ENCODE results near the gene NR1I3. TPM values are rescaled to one million over a fixed set of nuclear protein-coding genes. Genes with fewer than 3 reads are reported as not detected.

NR1I3 gene
- polyA plus RNA-seq, 1 of the 3 experiments (the other 2 are of a cell fraction): not detected

DNA sequence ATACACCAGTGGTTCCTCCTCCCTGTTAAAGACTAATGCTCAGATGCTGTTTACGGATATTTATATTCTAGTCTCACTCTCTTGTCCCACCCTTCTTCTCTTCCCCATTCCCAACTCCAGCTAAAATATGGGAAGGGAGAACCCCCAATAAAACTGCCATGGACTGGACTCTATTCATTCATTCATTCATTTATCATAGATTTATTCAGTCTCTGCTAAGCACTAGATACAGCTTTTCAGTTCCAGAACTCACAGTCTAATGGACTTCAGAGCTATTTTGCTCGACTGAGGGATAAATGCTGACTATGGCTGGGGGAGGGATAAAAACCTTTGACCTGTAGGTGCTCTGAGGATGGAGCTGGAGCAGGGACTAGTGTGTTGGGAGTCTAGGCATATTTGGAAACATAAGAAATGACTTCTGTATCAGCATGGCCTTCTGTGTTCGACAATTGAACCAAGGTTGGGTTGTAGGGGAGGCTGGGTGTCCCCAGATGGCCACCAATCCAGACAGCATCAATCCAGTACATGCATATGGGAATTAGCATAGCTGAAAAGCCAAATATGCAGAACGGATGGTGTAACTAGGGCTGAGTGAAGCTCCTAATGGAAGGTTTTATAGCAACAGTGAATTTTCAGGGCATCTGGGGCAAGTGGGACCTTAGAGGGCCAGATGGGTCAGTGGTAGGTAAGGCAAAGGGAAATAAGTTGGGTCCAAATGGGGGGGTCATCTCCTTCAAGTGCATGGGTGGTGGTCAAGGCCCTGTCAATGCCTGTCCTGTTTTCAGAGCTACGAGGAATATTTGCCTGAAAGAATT lies 18.7 kb downstream of the NR1I3 start:
- POLR2A ChIA-PET: interaction anchor here (0.6 to 1.7 kb wide), 2 partner anchors 17 to 31 kb away, joined by 4 to 6 read pairs; partner anchors contain the start of gene NDUFS2
- Histone ChIP-seq H3K36me3 (replicated peaks in 1 of 2; ENCODE audit: control insufficient read depth in 1 of 2, insufficient read depth in 2 of 2, low read length in 1 of 2) (peaks cover 3 to 8% of the 10 kb centered on the region in 2 experiments), H3F3A (replicated peaks; ENCODE audit: insufficient read depth) (no peaks in the 10 kb centered on the region), H3K4me3 (ENCODE audit: low read depth in 2 of 2, low read length in 1 of 2) (no peak overlapping the region), H2AFZ (ENCODE audit: low read depth) (no peak overlapping the region), H3K9ac (no peak overlapping the region), H3K27ac (ENCODE audit: low read depth in 2 of 2, low read length in 1 of 2) (no peak overlapping the region), H3K9me3 (no peaks in the 10 kb centered on the region), H3K9me2 (no peaks in the 10 kb centered on the region), H3K27me3 (ENCODE audit: insufficient read depth) (no peaks in the 10 kb centered on the region), H3K4me1 (ENCODE audit: control insufficient read depth in 1 of 2, insufficient read depth in 2 of 2, low read depth in 1 of 2, low read length in 1 of 2) (no peaks in the 10 kb centered on the region; a peak in 1 of 4 replicates), H3K79me2 (ENCODE audit: insufficient read depth) (no peaks in the 10 kb centered on the region), H3K4me2 (no peak overlapping the region), H4K20me1 (ENCODE audit: insufficient read depth) (no peaks in the 10 kb centered on the region)
- CTCF ChIA-PET: interaction anchor here (0.7 to 6.0 kb wide), 10 partner anchors 7 to 843 kb away, joined by 3 to 40 read pairs (median 4); partner anchors contain the start of genes NDUFS2 and TOMM40L
- no peak for TF ChIP-seq FOSL2 (IDR thresholded peaks at IDR 0.05; ENCODE audit: borderline replicate concordance, low read depth)
- TF ChIP-seq, protein P1, sequence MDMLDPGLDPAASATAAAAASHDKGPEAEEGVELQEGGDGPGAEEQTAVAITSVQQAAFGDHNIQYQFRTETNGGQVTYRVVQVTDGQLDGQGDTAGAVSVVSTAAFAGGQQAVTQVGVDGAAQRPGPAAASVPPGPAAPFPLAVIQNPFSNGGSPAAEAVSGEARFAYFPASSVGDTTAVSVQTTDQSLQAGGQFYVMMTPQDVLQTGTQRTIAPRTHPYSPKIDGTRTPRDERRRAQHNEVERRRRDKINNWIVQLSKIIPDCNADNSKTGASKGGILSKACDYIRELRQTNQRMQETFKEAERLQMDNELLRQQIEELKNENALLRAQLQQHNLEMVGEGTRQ (IDR thresholded peaks at IDR 0.05; ENCODE audit: borderline replicate concordance, low read depth, low read length): no peak
- TF ChIP-seq RCOR1 (IDR thresholded peaks at IDR 0.05; ENCODE audit: low read length): no peak
- no peak for TF ChIP-seq SMC3 (IDR thresholded peaks at IDR 0.05; ENCODE audit: low read depth, low read length)
- no peak for TF ChIP-seq MEF2A (IDR thresholded peaks at IDR 0.05; ENCODE audit: borderline replicate concordance, low read depth)
- no peak for TF ChIP-seq NFIC (IDR thresholded peaks at IDR 0.05; ENCODE audit: borderline replicate concordance)
- TF ChIP-seq GATA2 (CRISPR knock-in tag; IDR thresholded peaks at IDR 0.05): no peak
- TF ChIP-seq POLR2AphosphoS5 (IDR thresholded peaks at IDR 0.05; ENCODE audit: low read depth, low read length): no peak
- no peak for TF ChIP-seq TEAD4 (IDR thresholded peaks at IDR 0.05; ENCODE audit: borderline replicate concordance, insufficient read depth)
- no peak for TF ChIP-seq TAF1 (IDR thresholded peaks at IDR 0.05; ENCODE audit: borderline replicate concordance, low read depth, low read length)
- TF ChIP-seq, protein P2, sequence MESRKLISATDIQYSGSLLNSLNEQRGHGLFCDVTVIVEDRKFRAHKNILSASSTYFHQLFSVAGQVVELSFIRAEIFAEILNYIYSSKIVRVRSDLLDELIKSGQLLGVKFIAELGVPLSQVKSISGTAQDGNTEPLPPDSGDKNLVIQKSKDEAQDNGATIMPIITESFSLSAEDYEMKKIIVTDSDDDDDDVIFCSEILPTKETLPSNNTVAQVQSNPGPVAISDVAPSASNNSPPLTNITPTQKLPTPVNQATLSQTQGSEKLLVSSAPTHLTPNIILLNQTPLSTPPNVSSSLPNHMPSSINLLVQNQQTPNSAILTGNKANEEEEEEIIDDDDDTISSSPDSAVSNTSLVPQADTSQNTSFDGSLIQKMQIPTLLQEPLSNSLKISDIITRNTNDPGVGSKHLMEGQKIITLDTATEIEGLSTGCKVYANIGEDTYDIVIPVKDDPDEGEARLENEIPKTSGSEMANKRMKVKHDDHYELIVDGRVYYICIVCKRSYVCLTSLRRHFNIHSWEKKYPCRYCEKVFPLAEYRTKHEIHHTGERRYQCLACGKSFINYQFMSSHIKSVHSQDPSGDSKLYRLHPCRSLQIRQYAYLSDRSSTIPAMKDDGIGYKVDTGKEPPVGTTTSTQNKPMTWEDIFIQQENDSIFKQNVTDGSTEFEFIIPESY (IDR thresholded peaks at IDR 0.05; ENCODE audit: borderline replicate concordance, low read depth): no peak
- no peak for TF ChIP-seq SIN3A (IDR thresholded peaks at IDR 0.05; ENCODE audit: borderline replicate concordance, low read depth, low read length)
- TF ChIP-seq, protein P3, sequence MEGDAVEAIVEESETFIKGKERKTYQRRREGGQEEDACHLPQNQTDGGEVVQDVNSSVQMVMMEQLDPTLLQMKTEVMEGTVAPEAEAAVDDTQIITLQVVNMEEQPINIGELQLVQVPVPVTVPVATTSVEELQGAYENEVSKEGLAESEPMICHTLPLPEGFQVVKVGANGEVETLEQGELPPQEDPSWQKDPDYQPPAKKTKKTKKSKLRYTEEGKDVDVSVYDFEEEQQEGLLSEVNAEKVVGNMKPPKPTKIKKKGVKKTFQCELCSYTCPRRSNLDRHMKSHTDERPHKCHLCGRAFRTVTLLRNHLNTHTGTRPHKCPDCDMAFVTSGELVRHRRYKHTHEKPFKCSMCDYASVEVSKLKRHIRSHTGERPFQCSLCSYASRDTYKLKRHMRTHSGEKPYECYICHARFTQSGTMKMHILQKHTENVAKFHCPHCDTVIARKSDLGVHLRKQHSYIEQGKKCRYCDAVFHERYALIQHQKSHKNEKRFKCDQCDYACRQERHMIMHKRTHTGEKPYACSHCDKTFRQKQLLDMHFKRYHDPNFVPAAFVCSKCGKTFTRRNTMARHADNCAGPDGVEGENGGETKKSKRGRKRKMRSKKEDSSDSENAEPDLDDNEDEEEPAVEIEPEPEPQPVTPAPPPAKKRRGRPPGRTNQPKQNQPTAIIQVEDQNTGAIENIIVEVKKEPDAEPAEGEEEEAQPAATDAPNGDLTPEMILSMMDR (IDR thresholded peaks at IDR 0.05): no peak
- no peak for TF ChIP-seq EP300 (IDR thresholded peaks at IDR 0.05; ENCODE audit: borderline replicate concordance in 1 of 2, low read depth in 1 of 2, low read length in 1 of 2)
- TF ChIP-seq, protein P4, sequence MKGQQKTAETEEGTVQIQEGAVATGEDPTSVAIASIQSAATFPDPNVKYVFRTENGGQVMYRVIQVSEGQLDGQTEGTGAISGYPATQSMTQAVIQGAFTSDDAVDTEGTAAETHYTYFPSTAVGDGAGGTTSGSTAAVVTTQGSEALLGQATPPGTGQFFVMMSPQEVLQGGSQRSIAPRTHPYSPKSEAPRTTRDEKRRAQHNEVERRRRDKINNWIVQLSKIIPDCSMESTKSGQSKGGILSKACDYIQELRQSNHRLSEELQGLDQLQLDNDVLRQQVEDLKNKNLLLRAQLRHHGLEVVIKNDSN (IDR thresholded peaks at IDR 0.05; ENCODE audit: borderline replicate concordance, low read depth): no peak
- TF ChIP-seq RAD21 (IDR thresholded peaks at IDR 0.05; ENCODE audit: low read length): no peak
- TF ChIP-seq YY1 (IDR thresholded peaks at IDR 0.05; ENCODE audit: low read depth): no peak
- TF ChIP-seq FOXM1 (IDR thresholded peaks at IDR 0.05; ENCODE audit: low read depth): no peak
- whole genome bisulfite sequencing (ENCODE audit: low lambda C conversion rate): 85% methylated on average over 5 of the region's 5 CpGs
- DNase-seq: no peak
